Muscle of leg (tissue), 11 donors: ENCODE results near the gene PELI1. TPM values are rescaled to one million over a fixed set of nuclear protein-coding genes. Genes with fewer than 3 reads are reported as not detected.

Source experiments
- DNase-seq: peaks from one replicate; pipeline ENCODE4 v3.0.0; 2013
- H3K27ac ChIP-seq: one replicate; pipeline ENCODE4 v1.5.1; 2013; ENCODE audit warnings: mild to moderate bottlenecking, low read length, control low read depth
- H3K27me3 ChIP-seq: one replicate; pipeline ENCODE4 v1.6.1; 2013; ENCODE audit warnings: low read length; ENCODE audit not compliant: control insufficient read depth, insufficient read depth
- H3K36me3 ChIP-seq: one replicate; pipeline ENCODE4 v1.6.1; 2013; ENCODE audit warnings: low read length; ENCODE audit not compliant: control insufficient read depth, insufficient read depth
- H3K4me1 ChIP-seq: one replicate; pipeline ENCODE4 v1.6.1; 2013; ENCODE audit warnings: low read length; ENCODE audit not compliant: control insufficient read depth, insufficient read depth
- H3K4me3 ChIP-seq: one replicate; pipeline ENCODE4 v1.5.1; 2013; ENCODE audit warnings: low read length, control low read depth
- H3K9me3 ChIP-seq: replicated peaks from 2 replicates; pipeline ENCODE4 v1.6.1; 2013; ENCODE audit warnings: low read depth, low read length; ENCODE audit not compliant: control insufficient read depth
- WGBS: methylation state at CpG from one replicate; pipeline ENCODE4 v1.1.5; 2013; ENCODE audit warnings: missing lambda C conversion rate; ENCODE audit not compliant: insufficient coverage; 5-methylcytosine and 5-hydroxymethylcytosine counted together
- polyA plus RNA-seq, 8 donors: library from polyadenylated mRNA; unstranded; fragments of 120-200 nt; gene quantifications; one replicate each; pipeline versions ENCODE4 v1.2.1 to v1.2.3, GENCODE V29; 2013; ENCODE audit warnings: inconsistent platforms in 1 of 8, low replicate concordance in 1 of 8; ENCODE audit not compliant: insufficient read length in 8 of 8, insufficient read depth in 1 of 8
- total RNA-seq: library from RNA; stranded (reverse); fragments of 120-200 nt; gene quantifications from one replicate; pipeline ENCODE4 v1.2.4, GENCODE V29; 2013

The PELI1 gene
- total and polyA plus RNA-seq, 9 donors = 12.2 to 24.2 (median 17.9) TPM

DNA sequence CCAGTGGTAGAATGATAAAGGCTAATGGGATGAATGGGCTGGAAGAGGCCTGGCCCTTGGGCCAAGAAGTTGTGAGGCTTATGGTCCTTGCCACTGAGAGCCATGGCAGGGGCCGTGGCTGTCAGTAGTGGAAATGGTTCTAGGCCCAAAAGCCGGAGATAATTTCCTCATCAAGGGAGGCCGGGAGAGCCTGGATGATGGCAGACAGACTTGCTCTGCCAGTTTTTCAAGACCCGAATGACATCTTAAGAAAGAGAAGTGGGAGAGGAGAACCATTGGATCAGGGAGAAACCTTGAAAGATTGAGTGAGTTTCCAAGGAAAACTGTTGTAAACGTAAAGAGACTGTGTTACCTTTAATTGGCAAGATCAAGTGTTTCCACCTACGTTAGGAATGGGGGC lies 78.7 kb downstream of the PELI1 start:
- Histone ChIP-seq H3K36me3 (no peaks in the 10 kb centered on the region), H3K27me3 (no peaks in the 10 kb centered on the region), H3K9me3 (no peaks in the 10 kb centered on the region), H3K27ac (no peak overlapping the region), H3K4me3 (no peak overlapping the region), H3K4me1 (no peaks in the 10 kb centered on the region)
- WGBS = 85% methylated on average over 5 of the region's 6 CpGs
- no peak for DNase-seq

DNA sequence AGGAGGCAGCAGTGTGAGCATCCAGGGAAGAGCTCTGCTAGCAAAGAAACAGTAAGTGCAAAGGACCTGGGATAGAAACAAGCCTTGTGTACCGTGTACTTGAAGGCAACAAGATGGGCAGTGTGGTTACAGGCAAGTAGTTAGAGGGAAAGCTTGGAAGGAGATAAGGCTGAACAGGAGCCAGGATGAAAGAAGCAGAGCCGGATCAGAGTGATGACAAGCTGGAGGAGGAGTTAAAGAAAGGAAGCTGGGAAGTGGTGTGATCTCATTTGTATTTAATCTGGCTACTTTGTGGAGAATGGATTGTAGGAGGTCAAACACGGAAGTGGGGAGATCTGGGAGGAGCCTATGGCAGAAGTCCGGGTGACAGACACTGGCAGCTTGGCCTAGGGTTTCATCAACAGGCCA lies 80.3 kb downstream of the PELI1 start:
- Histone ChIP-seq H3K4me3 (no peak overlapping the region), H3K36me3 (no peaks in the 10 kb centered on the region), H3K27ac (no peak overlapping the region), H3K9me3 (no peaks in the 10 kb centered on the region), H3K4me1 (no peaks in the 10 kb centered on the region), H3K27me3 (no peaks in the 10 kb centered on the region)
- peak; percentile 14 for DNase-seq
- 47% methylated on average over 4 of the region's 4 CpGs for WGBS

DNA sequence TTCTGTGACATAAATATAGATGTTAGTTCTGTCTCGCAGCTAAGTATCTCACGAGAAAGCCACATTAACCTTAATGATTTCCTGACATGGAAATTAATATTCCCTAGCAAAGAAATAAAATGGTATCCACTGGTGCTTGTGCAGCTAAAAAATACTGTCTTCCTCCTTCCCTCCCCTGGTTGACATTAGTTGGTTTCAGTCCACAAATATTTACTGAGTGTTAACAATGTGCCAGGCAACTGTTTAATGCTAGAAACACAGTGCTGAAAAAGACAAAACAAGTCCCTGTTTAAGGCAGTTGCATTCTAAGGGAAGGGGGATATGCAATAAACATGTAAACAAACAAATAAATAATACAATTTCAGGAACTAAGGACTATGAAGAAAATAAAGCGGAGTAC lies 80.8 kb downstream of the PELI1 start:
- WGBS = 100% methylated on average over 1 of the region's 3 CpGs

DNA sequence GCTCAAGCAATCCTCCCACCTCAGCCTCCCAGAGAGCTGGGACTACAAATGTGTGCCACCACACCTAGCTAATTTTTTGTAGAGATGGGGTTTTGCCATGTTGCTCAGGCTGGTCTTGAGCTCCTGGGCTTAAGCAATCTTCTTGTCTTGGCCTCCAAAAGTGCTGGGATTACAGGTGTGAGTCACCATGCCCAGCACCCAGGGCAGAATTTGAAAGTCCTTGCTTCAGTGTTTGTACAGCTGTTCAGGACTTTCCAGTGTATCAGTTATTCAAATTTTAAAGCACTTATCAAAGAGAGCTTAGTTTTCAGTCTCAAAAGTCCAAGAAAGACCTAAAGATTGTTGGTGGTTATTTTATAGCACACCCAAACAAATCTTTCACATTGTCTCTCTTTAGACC lies 81.4 kb downstream of the PELI1 start:
- no peak overlapping the region for H3K4me3 ChIP-seq
- no peaks in the 10 kb centered on the region for H3K27me3 ChIP-seq
- no peaks in the 10 kb centered on the region for H3K9me3 ChIP-seq
- no peaks in the 10 kb centered on the region for H3K36me3 ChIP-seq
- H3K27ac ChIP-seq = no peak overlapping the region
- H3K4me1 ChIP-seq = no peaks in the 10 kb centered on the region
- DNase-seq = no peak

More for the DNA sequence above, 80.8 kb downstream of the PELI1 start:
- no peaks in the 10 kb centered on the region for H3K4me1 ChIP-seq
- H3K27me3 ChIP-seq = no peaks in the 10 kb centered on the region
- no peaks in the 10 kb centered on the region for H3K9me3 ChIP-seq
- no peaks in the 10 kb centered on the region for H3K36me3 ChIP-seq
- no peak overlapping the region for H3K4me3 ChIP-seq
- DNase-seq = no peak
- H3K27ac ChIP-seq = no peak overlapping the region

DNA sequence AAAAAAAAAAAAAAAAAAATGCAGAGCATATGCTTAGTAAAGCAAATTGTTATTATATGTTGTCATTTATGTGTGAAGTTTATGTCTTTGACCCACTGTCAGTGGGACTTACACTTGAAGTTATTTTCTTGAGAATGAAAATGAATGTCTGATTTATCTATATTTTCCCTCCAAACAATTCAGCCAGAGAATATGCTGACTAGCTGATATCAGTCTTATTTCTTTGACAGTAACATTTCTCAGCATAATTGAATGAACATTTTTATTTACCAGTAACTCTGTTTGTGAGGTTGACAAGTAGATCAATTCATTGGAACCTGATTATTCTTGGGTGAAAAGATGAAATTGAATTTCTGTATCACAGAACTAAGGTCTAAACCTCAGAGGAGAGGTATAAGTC lies 85.0 kb downstream of the PELI1 start:
- Histone ChIP-seq H3K27ac (no peak overlapping the region), H3K4me3 (no peak overlapping the region), H3K36me3 (no peaks in the 10 kb centered on the region), H3K27me3 (no peaks in the 10 kb centered on the region), H3K9me3 (no peaks in the 10 kb centered on the region), H3K4me1 (no peaks in the 10 kb centered on the region)
- no peak for DNase-seq

DNA sequence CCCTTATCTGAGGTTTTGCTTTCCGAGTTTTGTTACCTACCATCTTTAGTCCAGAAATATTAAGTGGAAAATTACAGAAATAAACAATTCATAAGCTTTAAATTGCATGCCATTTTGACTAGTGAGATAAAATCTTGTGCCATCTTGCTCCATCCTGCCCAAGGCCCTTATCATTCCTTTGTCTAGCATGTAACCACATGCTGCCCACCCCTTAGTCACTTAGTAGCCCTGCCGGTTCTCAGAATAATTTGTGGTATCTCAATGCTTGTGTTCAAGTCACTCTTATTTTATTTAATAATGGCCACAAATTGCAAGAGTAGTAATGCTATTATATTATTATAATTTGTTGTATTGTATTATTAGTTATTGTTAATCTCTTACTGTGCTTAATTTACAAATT lies 88.2 kb downstream of the PELI1 start:
- Histone ChIP-seq H3K36me3 (no peaks in the 10 kb centered on the region), H3K27me3 (no peaks in the 10 kb centered on the region), H3K27ac (no peak overlapping the region), H3K4me3 (no peak overlapping the region), H3K9me3 (no peaks in the 10 kb centered on the region), H3K4me1 (peaks cover 2% of the 10 kb centered on the region)
- DNase-seq = no peak
- WGBS = no CpG with 5 or more reads among the region's 2 CpGs

DNA sequence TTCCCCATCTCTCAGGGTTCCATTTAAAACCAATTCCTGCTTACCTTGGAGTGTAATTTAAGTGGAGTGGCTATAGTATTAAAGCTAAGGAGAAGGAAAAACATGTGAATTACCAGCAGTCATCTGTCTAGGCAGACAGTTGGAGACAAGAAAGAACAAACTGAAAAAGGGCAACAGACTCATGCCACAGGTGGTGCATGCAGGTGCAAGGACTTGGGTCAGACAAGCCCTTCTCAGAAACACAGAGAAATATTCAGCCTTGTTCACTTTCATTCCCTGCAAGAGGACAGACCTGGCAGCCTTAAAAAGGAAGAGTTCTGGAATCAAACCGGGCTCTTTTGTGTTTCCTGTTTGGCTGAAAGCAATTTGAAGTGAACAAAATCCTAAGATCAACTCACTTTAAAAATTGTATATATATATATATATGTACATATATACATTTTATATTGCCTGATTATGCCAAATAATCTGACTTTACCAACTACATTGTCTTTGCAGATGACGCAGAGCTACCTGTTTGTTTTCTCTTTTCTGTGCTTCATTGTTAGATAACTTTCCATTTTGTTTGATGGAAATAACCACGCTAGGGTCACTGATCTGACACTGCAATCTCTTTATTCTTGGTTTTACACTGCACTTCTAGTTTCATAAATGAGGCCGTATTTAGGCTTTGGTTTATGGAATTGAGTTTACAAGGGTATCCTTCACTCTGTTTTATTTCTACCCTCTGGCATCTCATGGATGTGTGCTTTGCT lies 89.9 kb downstream of the PELI1 start:
- Histone ChIP-seq H3K27me3 (no peaks in the 10 kb centered on the region), H3K27ac (no peak overlapping the region), H3K9me3 (no peaks in the 10 kb centered on the region), H3K36me3 (no peaks in the 10 kb centered on the region), H3K4me3 (no peak overlapping the region), H3K4me1 (peaks cover 4% of the 10 kb centered on the region)
- no CpG with 5 or more reads among the region's 4 CpGs for WGBS
- no peak for DNase-seq

DNA sequence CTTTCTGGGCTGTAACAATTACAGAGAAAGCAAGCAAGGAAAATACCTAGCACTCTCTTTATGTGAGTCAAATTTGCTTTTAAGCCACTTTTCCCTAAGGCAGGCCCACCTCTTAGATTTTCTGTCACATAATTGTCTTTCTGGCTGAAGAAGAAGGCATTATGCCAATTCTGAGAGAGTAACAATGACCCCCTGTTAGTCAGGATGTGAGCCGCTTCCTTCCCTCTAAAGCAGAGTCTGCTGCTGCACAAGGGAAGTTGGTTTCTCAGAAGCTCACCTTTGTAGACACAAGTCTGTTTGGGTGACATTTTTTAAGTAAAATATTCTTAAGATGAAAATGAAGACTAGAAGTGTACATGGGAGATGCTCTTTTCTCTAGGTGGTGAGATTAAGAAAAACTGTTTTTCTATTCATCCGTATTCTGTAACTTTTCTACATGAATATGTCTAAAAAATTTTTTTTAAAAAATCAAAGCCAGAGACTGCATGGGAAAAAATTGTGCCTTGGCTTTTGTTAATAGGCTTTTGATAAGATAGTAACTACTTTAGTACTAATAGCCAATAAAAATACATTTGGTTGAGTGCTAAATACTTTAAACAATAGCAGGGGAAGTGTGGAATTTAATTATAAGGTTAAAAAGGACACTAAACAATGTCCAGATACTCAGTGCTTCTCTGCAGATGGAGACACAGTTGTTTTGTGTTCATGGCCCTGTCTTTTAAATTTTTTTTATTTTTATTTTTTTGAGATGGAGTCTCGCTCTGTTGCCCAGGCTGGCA lies 91.6 kb downstream of the PELI1 start:
- Histone ChIP-seq H3K9me3 (no peaks in the 10 kb centered on the region), H3K4me3 (no peak overlapping the region), H3K27ac (peak overlapping the region; percentile 71), H3K4me1 (peaks cover 4% of the 10 kb centered on the region), H3K27me3 (no peaks in the 10 kb centered on the region), H3K36me3 (no peaks in the 10 kb centered on the region)
- no CpG with 5 or more reads among the region's 3 CpGs for WGBS
- peak; percentile 48 for DNase-seq

DNA sequence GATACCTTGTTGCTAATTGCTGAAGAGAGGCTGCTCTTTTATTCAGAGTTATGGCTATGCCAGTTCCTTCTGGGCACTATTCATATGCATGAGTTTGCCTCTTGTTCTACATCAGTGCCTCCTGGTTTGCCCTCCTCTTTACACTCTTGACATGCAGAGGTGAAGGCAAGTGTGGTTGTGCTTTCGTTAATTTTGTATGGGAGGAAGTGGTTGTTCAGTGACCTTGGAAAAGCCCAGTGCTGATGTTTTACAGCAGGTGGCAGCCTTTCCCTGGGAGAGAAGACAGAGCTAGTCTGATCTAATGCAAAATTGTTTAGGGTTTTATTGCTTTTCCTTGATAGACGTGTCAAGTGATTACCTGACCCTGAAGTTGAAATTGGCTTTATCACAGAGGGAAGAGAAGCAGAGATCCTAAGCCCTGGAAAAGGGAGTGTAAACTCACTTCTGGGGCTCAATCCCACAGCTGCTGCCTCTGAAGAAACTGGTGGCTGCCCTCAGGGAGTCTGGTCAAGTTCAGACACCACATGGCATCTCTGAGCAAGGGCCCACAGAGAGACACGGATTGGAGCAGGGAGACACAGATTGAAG lies 94.5 kb downstream of the PELI1 start:
- peak; percentile 82 for DNase-seq
- Histone ChIP-seq H3K9me3 (no peaks in the 10 kb centered on the region), H3K27me3 (no peaks in the 10 kb centered on the region), H3K36me3 (no peaks in the 10 kb centered on the region), H3K4me3 (no peak overlapping the region), H3K27ac (no peak overlapping the region), H3K4me1 (peaks cover 4% of the 10 kb centered on the region)
- 9% methylated on average over 2 of the region's 3 CpGs for WGBS

DNA sequence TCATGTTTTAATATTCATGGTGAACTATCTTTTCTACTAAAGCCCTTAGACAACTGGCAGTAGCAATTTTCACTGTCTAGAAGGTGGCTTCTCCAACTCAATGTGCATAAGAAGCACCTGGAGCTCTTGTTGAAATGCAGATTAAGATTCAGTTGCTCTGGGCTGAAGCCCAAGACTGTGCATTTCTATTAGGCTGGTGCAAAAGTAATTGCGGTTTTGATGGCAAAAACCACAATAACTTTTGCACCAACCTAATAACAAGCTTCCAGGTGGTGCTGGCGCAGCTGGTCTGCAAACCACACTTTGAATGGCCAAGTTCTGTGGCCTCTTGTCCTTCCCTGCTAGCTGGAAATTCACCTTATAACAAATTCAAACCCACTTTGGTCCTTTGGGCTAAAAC lies 98.3 kb downstream of the PELI1 start:
- Histone ChIP-seq H3K27ac (no peak overlapping the region), H3K4me3 (no peak overlapping the region), H3K4me1 (peaks cover 2% of the 10 kb centered on the region), H3K27me3 (no peaks in the 10 kb centered on the region), H3K9me3 (no peaks in the 10 kb centered on the region), H3K36me3 (no peaks in the 10 kb centered on the region)
- DNase-seq = no peak
- WGBS = 86% methylated on average over 1 of the region's 2 CpGs
